Measurements from ENCODE around the gene AMPD2.

AMPD2 gene

DNA sequence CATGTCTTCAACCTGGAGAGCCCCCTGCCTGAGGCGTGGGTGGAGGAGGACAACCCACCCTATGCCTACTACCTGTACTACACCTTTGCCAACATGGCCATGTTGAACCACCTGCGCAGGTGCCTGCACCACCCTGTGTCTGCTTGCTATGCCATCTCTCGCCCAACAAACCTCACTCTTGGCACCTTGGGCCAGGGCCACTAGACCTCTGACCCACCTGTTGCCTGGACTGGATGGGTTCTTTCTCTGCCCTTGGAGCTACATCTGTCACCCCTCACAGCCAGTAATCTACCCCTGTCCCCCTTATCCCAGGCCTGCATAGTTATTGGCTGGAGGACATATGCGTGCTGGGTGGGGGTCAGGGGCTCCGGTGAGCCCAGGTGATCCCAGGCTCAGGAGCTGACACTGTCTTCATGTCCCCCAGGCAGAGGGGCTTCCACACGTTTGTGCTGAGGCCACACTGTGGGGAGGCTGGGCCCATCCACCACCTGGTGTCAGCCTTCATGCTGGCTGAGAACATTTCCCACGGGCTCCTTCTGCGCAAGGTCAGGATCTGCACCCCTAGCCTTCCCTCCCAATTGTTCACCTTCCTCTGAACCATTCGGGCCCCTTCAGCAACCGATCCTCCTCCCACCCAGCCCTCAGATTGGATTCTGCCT, 9.9 kb downstream of the AMPD2 start:
- no peak for FAIRE-seq
- no peak for DNase-seq (ENCODE audit: extremely low spot score, insufficient read length, low read depth)

DNA sequence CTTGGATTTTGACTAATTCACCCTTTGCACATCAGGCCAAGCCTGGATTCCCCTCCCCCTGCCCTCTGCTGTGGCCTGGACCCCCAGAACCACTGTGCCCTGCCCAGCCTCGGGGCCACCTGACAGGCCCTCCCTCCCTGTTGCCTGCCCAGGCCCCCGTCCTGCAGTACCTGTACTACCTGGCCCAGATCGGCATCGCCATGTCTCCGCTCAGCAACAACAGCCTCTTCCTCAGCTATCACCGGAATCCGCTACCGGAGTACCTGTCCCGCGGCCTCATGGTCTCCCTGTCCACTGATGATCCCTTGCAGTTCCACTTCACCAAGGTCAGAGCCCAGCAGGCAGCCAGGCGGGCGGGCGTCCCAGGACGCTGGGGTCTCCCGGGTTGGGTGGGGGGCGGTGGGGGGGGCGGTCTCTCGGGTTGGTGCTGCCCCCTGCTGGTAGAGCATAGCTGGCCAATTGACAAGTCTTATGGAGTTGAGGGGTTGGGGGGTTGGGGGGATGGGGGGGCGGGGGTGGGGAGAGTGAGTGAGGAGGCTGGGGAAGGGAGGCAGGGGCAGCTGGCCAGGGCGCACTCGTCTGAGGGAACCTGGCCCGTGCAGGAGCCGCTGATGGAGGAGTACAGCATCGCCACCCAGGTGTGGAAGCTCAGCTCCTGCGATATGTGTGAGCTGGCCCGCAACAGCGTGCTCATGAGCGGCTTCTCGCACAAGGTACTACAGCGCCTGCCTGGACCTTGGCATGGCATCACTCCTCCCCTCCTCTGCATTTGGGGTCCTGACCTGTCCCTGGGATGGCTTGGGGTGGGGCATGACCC, 10.7 kb downstream of the AMPD2 start:
- FAIRE-seq = no peak
- DNase-seq (ENCODE audit: extremely low spot score, insufficient read length, low read depth) = no peak

DNA sequence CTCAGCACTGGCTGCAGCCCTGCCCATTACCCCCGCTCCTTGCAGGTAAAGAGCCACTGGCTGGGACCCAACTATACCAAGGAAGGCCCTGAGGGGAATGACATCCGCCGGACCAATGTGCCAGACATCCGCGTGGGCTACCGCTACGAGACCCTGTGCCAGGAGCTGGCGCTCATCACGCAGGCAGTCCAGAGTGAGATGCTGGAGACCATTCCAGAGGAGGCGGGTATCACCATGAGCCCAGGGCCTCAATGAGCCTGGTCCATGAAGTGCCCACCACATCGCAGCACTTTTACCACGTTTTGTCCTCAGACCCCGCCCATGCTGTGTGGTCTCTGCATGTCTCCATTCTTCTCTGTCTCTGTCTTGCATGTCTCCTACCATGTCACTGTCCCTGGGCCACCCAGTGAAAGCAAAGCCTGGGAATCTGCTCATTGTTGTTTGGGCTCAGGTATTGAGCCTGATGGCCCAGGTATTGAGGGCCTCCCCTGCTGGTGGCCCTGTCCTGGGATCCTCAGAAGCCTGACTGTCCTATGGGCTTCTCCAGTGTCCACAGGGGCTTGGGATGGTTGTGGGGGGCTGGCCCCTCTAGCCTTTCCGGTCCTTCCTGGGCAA, 11.4 kb downstream of the AMPD2 start:
- FAIRE-seq = no peak

DNA sequence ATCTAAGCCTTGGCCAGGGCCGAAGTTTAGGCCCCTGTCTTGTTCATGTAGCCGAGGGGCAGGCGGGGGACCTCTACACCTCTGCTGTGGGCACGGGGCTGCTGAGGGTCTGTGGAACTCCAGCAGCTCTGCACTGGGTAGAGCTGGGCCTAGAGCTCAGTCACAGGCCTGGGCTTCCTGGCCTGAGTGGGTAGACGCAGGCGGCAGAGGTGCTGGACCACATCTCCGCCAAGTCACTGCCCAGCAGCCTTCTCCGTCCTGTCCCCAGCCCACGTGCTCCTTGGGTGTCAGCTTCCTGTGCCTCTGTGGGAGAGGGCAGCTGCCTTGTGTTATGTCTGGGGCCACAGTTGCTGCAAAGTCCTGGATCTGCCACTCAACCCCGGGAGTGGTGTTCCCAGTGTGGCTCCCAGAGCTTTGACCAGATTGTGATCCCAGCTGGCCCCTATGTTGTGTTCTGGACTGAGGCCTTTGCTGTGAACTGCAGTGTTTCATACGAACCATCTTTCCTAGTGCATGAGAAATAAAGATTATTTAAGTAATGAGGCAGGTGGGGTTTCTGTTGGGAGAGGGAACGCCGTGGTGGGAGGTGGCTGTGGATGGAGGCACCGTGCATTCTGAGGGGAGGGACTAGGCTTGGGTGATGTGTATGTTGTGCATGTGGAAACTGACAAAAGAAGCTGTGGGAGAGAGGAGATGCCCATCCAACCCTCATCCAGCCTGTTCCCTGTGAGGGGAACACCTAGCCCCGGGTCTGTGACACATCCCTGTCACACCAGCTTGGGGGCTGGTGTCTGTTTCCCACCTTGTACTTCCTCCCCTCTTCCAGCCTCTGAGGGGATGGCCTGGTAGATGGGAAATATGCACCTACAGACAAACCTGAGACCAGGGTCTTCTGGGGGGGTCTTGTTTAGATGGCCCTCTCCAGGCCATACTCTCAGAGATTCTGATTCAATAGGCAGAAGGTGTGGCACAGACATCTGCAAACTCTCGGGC, 12.2 kb downstream of the AMPD2 start:
- DNase-seq (ENCODE audit: extremely low spot score, insufficient read length, low read depth) (no peak), FAIRE-seq (no peak)

More for the DNA sequence above, 11.4 kb downstream of the AMPD2 start:
- no peak for DNase-seq (ENCODE audit: extremely low spot score, insufficient read length, low read depth)

DNA sequence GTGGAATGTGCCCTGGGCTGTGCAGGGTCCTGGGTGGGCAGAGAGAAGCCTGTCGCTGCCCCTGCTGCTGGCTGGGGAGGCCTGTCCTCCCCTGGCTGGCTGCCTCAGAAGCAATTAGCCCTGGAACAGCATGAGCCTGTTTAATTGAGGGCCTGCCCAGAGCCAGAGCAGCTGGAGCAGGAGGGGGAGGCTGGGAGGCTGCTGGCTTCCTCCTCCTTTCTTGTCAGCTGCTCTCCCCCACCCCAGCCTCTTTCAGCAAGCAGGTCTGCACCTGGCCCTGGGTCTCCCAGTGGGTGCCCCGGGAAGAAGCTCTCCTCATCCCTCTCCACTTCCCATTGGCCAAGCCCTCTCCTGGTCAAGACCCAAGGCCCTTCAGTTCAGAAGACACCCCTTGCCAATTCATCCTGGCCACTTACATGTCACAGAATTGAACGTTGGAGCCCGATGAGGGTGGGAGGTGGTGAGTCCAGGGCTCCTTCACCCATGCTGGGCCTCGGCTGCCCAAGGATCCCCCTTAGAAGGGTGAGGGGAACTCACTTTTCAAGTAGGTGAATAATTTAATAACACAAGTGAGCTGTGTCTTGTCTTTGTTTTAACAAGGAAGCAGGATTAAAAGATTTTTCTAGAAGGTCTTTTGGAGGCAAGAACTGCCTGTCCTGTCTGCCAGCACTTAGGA, 13.2 kb downstream of the AMPD2 start:
- no peak for DNase-seq (ENCODE audit: extremely low spot score, insufficient read length, low read depth)
- no peak for FAIRE-seq

DNA sequence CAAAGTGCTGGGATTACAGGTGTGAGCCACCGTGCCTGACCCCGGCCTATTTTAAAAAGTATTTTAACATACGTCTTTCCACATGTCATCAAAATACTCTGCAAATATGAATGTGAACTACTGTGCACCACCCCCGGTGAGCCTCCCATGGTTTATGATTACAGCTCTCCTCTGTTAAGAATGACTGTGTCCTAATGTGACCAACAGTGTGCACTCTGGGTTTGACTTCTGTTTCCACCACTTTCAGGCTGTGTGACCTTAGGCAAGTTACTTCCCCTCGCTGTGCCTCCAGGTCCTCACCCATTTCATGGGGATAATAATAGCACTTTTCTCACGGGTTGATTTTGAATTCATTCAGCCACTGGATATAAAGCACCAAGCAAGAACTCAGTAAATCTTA, 14.7 kb downstream of the AMPD2 start:
- DNase-seq (ENCODE audit: extremely low spot score, insufficient read length, low read depth) = no peak
- peak; percentile 12 for FAIRE-seq

DNA sequence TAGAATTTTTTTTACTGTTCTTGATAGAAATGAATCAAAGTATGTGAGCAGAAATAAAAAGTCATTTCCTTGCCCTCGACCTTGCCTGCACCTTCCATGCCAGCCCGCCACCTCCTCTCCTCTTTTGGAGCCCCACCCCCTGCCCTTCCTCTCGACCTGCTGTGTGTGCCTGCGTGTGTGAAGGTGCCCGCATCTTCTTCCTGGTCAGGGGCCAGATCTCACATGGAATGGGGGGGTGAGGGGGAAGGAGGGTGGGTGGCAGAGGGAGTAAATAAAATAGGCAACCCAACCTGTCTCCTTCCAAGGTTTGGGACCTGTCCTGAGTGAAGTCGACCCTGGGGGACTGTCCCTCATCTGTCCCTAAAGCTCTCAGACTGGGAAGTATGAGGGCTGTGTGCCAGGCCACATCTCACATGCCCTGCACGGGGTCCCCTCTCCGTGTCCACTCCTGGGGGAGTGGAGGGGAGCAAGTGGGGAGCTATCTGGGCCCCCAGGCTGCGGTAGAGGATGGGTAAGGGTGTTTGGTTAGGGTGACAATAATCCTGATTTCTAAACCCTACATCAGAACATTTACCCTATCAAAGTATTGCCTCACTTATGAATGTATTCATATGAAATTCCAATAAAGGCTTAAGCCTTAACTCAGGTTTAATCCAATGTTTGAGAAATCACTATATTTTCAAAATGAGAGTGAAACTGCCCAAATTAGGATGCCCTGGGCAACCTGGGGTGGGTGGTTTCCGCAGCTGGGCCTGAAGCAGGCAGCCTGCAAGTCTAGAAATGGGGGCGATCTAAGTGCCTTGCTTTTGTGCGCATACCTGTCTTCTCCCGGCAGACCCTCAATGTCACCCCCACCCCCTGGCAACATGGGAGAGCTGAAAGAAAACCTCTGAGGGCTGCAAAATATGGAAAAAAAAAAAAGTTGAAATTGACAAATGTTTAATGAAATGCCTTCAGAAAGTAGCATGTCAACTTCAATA, 15.4 kb downstream of the AMPD2 start:
- DNase-seq (ENCODE audit: extremely low spot score, insufficient read length, low read depth) (no peak), FAIRE-seq (no peak)

DNA sequence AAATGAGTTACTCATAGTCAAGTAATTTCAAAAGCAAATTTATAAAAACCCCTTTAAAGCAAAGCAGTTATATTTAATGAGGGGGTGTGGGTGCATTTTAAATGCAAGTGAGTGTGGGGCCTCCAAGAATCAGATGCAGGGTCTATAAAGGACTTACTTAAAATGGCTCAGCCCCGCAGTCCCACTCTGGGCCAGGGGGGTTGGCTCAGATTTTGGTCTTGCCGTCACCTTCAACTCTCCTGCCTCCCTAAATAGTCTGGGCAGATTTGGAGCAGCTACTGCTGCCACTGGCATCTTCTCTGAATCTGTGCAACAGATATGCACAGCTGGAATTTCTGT, 16.2 kb downstream of the AMPD2 start:
- no peak for FAIRE-seq
- no peak for DNase-seq (ENCODE audit: extremely low spot score, insufficient read length, low read depth)

DNA sequence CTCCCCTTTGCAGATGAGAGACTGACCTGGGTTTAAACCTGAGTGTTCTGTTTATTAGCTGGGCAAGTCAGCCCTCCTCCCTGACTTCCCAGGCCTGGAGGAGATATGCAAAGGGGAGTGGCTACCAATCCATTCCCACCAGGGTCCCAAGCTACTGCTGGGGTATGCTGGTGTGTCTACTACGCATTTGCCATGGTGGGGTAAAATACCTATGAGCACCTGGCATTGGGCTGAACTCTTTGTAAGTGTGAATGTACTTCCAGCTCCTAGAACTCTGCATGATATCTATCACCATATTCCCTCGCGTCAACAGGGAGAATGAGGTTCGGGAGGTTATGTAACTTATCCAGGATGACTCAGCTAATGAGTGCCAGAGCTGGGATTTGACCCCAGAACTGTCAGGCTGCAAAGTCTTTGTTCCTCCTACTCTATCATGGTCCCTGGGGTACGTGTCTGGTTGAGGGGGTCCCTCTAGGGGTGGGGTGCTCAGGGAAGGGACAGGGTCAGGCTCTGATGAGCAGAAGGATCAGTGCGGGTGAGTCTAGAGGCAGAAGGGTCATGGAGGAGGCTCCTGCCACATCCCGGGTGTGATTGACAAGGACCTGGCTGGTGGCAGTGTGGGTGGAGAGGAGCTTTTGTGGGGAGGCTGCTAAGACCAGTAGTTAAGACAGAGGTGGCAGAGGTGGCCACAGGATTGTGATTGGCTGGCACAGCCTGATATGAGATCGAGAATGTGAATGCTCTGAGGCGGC, 16.7 kb downstream of the AMPD2 start:
- no peak for FAIRE-seq
- no peak for DNase-seq (ENCODE audit: extremely low spot score, insufficient read length, low read depth)

DNA sequence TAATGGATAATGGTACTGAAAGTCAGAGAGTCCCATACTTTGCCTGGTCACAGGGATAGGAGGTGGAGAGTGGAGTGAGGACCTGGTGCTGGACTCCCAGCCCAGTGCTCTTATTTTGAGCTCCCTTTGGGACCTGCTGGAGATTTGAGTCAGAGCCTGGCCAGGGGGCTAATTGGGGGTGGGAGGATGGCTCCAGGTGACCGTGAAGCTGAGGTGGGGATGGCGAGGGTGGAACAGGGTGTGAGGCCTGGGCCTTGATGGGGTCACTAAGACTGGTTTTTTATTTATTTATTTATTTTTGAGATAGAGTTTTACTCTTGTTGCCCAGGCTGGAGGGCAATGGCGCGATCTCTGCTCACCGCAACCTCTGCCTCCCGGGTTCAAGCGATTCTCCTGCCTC, 17.8 kb downstream of the AMPD2 start:
- no peak for FAIRE-seq

DNA sequence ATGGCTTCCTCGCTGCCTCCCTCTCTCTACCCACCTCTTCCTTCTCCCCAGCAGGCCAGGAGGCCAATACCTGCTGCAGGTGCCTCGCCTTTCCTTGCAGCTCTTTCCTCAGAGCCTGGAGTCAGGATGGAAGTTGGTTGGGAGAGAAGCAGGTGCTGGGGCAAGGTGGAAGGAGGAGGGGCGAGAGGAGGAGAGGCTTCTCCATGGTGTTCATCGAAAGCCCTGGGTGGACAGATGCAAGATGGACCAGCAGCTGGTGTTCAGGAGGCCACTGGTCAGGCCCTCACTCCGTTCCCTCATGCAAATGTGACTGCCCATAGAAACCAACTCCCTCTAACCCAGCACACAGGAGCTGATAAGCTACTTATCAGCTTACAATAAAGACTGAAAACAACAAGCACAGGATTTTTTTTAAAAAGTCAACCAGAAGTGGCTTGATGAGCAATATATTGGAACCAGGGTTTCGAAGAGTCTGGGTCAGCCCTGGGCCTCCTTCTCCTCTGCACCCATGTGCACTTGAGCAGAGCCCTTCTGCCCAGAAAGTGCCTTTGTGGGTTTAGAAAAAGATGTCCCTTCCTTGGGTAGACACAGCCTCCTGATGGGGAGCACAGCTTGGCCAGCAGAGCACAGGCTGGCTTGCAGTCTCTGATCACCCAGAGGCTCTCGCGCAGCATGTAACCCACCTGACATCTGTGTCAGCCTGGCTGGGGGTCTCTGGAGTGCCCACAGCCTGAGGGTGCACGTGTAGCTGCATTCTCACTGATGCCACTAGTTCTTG, 19.6 kb downstream of the AMPD2 start:
- DNase-seq (ENCODE audit: extremely low spot score, insufficient read length, low read depth) = no peak
- FAIRE-seq = no peak

More for the DNA sequence above, 17.8 kb downstream of the AMPD2 start:
- no peak for DNase-seq (ENCODE audit: extremely low spot score, insufficient read length, low read depth)

DNA sequence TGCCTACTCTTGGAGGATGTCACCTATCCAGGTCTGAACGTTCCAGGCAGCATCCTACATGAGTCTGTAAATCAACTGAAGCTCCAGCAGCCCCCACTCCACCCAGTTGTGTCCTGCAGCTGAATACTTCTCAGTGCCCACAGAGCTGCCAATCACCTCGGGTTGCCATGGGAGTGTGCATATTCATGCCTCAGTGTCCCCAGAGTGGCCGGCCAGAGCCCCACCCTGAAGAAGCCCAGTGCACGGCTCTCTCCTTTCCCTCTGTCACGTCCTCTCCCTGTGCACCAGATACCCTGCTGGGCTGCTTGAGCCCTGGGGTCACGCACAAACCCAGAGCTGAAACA, 20.2 kb downstream of the AMPD2 start:
- no peak for FAIRE-seq
- DNase-seq (ENCODE audit: extremely low spot score, insufficient read length, low read depth) = no peak

DNA sequence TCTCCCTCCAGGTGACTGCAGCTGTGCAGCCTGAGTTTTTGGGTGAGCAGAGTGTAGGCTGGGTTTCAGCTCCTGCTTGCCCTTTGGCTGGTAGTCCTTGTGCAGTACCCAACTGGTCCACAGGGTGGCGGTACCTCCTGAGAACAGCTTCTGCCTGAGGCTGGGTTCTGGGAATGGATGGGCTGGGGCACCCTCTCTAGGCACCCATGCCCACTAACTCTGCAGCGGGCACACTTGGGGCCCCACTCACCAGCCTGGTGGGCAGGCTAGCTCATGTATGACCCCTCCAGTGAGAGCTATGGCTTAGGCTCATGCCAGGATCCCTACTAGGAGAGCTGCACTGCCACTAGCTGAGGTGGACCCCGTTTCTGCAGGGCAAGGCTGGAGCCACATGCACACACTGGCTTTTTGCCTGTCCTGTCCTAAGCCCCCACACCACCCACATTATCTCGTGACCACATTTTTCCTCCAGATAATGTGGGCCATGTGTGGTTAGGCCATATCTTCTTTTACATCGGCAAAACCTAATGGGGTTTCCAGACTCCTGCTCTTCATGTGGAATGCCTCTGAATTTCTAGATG, 20.7 kb downstream of the AMPD2 start:
- no peak for DNase-seq (ENCODE audit: extremely low spot score, insufficient read length, low read depth)
- peak; percentile 77 for FAIRE-seq

DNA sequence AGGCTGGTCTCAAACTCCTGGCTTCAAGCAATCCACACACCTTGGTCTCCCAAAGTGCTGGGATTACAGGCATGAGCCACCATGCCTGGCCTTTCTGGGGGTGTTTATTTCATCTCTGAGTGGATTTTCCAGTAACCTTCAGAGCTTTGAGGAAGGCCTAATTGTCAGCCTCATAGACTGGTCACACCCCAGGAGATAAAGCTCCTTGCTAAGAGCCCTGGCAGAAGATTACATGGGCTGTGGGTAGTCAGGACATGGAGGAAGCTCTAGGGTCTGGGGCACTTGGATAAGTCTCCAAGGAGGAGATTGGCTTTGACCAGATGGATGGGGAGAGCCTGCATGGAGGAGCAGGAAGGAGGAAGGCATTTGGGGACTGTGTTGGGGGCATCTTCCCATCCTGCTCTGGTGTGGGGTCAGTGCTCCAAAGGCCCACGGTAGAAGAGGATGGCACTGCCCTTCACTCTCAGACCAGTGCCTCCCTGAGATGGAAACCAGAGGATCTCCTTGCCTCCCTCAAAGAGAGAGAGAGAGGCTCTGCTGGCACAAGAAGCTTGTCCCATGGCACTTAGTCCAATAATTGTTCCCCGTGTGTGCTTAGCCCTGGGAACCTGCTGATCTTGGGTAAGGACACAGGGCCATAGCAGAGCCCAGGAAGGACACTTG, 21.6 kb downstream of the AMPD2 start:
- no peak for DNase-seq (ENCODE audit: extremely low spot score, insufficient read length, low read depth)
- FAIRE-seq = no peak

DNA sequence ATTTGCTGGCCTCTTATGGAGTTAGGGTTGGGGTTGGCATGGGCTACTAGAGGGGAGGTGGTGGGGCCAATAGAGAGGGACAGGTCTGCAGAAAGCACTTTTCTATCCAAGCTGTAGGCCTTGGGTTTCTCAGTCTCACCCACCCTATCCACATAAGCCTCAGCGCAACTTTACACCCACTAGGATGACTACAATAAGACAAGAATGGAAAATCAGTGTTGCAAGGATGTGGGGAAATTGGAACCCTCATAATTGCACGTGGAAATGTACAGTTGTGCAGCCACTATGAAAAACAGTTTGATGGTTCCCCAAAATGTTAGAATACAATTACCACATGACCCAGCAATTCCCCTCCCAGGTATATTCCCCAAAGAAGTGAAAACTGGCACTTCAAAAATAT, 22.2 kb downstream of the AMPD2 start:
- FAIRE-seq (no peak), DNase-seq (ENCODE audit: extremely low spot score, insufficient read length, low read depth) (no peak)

DNA sequence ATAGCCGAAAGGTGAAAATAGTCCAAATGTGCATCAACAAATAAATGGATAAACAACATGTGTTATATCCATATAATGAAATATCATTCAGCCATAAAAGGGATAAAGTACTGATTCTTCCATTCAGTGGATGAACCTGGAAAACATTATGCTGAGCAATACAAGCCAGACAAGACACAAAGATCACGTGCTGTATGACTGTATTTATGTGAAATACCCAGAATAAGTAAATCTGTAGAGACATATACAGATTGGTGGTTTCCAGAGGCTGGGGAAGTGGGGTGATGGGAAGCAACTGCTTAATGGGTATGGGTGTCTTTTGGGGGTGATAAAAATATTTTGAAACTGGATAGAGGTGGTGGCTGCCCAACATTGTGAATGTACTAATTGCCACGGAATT, 23.0 kb downstream of the AMPD2 start:
- FAIRE-seq (no peak), DNase-seq (ENCODE audit: extremely low spot score, insufficient read length, low read depth) (no peak)

Measured in GM18507 (cell line).